ENCODE measurements around the gene OXGR1. TPM values are rescaled to one million over a fixed set of nuclear protein-coding genes. Genes with fewer than 3 reads are reported as not detected.

OXGR1 gene
- total and polyA plus RNA-seq, 2 of the 4 experiments (the other 2 are of a cell fraction), result not detected

GRCh38 chr13:97019236-97019635 is 25.0 kb upstream of the OXGR1 start:
- DNase-seq (no peak), ATAC-seq (ENCODE audit: low read depth) (0 out of 2 replicates have a peak, but pooled peaks have one; percentile 26)
- TF ChIP-seq SMC3 (IDR thresholded peaks at IDR 0.05; ENCODE audit: low read depth, low read length), result no peak
- TF ChIP-seq CTCF (conservative IDR thresholded peaks at IDR 0.05; ENCODE audit: low read depth, low read length), result no peak
- TF ChIP-seq NFE2L2 (IDR thresholded peaks at IDR 0.05; ENCODE audit: low read depth, low read length), result no peak
- TF ChIP-seq BHLHE40 (IDR thresholded peaks at IDR 0.05; ENCODE audit: low read depth, low read length), result no peak
- no peak for TF ChIP-seq USF2 (IDR thresholded peaks at IDR 0.05; ENCODE audit: low read depth, low read length)
- no peak for TF ChIP-seq CEBPB (IDR thresholded peaks at IDR 0.05; ENCODE audit: low read depth, low read length)
- no peak for TF ChIP-seq MAFK (IDR thresholded peaks at IDR 0.05; ENCODE audit: low read depth, low read length)
- no peak for TF ChIP-seq FOS (IDR thresholded peaks at IDR 0.05; ENCODE audit: low read depth, low read length)
- TF ChIP-seq MAZ (IDR thresholded peaks at IDR 0.05; ENCODE audit: borderline replicate concordance, low read depth, low read length), result no peak
- no peak for TF ChIP-seq MXI1 (IDR thresholded peaks at IDR 0.05; ENCODE audit: borderline replicate concordance, low read depth, low read length)
- TF ChIP-seq RCOR1 (IDR thresholded peaks at IDR 0.05; ENCODE audit: insufficient replicate concordance, low read length), result no peak
- TF ChIP-seq ELK1 (IDR thresholded peaks at IDR 0.05; ENCODE audit: borderline replicate concordance, low read depth, low read length), result no peak
- TF ChIP-seq CHD1 (IDR thresholded peaks at IDR 0.05; ENCODE audit: low read depth, low read length), result no peak
- no peak for TF ChIP-seq POLR2A (IDR thresholded peaks at IDR 0.05; ENCODE audit: low read depth, low read length)
- no peak for TF ChIP-seq RFX5 (IDR thresholded peaks at IDR 0.05; ENCODE audit: low read depth, low read length)
- no peak overlapping the region for H2AK5ac ChIP-seq (ENCODE audit: low read depth, low read length)
- H3K18ac ChIP-seq (ENCODE audit: low read depth, low read length), result no peak overlapping the region
- no peak overlapping the region for H2BK5ac ChIP-seq (ENCODE audit: low read depth, low read length, poor library complexity, severe bottlenecking)
- no peaks in the 10 kb centered on the region for H4K20me1 ChIP-seq (ENCODE audit: insufficient read depth, low read length)
- no peak overlapping the region for H3K14ac ChIP-seq (replicated peaks; ENCODE audit: low read depth, low read length)
- no peaks in the 10 kb centered on the region for H3K9me3 ChIP-seq (ENCODE audit: control insufficient read depth, insufficient read depth, low read length)
- H3K4me2 ChIP-seq (ENCODE audit: low read depth, low read length), result no peak overlapping the region
- H3K36me3 ChIP-seq (ENCODE audit: control insufficient read depth, insufficient read depth, low read length), result no peaks in the 10 kb centered on the region
- H2BK120ac ChIP-seq (ENCODE audit: low read depth, low read length), result no peak overlapping the region
- no peaks in the 10 kb centered on the region for H3K79me1 ChIP-seq (ENCODE audit: low read depth in 1 of 2, low read length in 2 of 2)
- peaks cover 22% of the 10 kb centered on the region for H3K27me3 ChIP-seq (ENCODE audit: control insufficient read depth, insufficient read depth, low read length)
- H3K9ac ChIP-seq (ENCODE audit: low read depth, low read length), result no peak overlapping the region
- in situ Hi-C loops (cut with MboI; ENCODE audit: low sequenced_read_pairs) (loop anchor here (10.0 kb wide), 1 partner anchor 786 kb away; no protein-coding TSS in a partner anchor), intact Hi-C loops (cut with micrococcal nuclease) (loop anchor here (5.0 kb wide), 2 partner anchors 203 to 638 kb away; partner anchors contain the start of gene MBNL2), dilution Hi-C loops (cut with HindIII; ENCODE audit: low sequenced_read_pairs, unreplicated experiment) (no loop called here)
- BruUV-seq (replicated peaks), result no TSS peak
- H3K4me3 ChIP-seq (ENCODE audit: insufficient read depth, low read depth, low read length), result no peak overlapping the region
- H2AFZ ChIP-seq (replicated peaks; ENCODE audit: low read length, poor library complexity), result no peak overlapping the region
- no peak overlapping the region for H4K8ac ChIP-seq (ENCODE audit: low read depth in 2 of 2, low read length in 2 of 2)
- no peaks in the 10 kb centered on the region for H3K9me1 ChIP-seq (ENCODE audit: insufficient read depth, low read length)
- no peak overlapping the region for H2BK15ac ChIP-seq (ENCODE audit: low read depth, low read length)
- no peak overlapping the region for H3K56ac ChIP-seq (ENCODE audit: extremely low read depth, insufficient read depth, low read length)
- no peak overlapping the region for H2AK9ac ChIP-seq (replicated peaks; ENCODE audit: low read depth, low read length, poor library complexity)
- CTCF ChIA-PET, result interaction anchor here (1.1 to 2.0 kb wide), 4 partner anchors 10 to 91 kb away, joined by 3 to 9 read pairs (median 3); no protein-coding TSS in a partner anchor
- POLR2A ChIA-PET (ENCODE audit: unreplicated experiment), result no interaction called here
- no peak overlapping the region for H3K23ac ChIP-seq (ENCODE audit: low read depth, low read length)
- peaks cover 2% of the 10 kb centered on the region; the same call in 1 of the 2 replicates for H3K4me1 ChIP-seq (ENCODE audit: control insufficient read depth, insufficient read depth, low read length)
- WGBS, 2 experiments (ENCODE audit: extremely low coverage in 2 of 2, insufficient read length in 1 of 2), result no CpG with 5 or more reads among the region's 1 CpG
- H4K5ac ChIP-seq (ENCODE audit: low read depth, low read length), result no peak overlapping the region
- no peak overlapping the region for H3K27ac ChIP-seq (ENCODE audit: insufficient read depth, low read length)
- no peak overlapping the region for H2BK20ac ChIP-seq (ENCODE audit: low read depth, low read length)
- H3K4ac ChIP-seq (ENCODE audit: low read depth, low read length), result no peak overlapping the region
- no peak overlapping the region for H4K91ac ChIP-seq (ENCODE audit: insufficient read depth, low read depth, low read length)
